Measurements from ENCODE around the gene SIGLEC11. TPM values are rescaled to one million over a fixed set of nuclear protein-coding genes. Genes with fewer than 3 reads are reported as not detected.
A peak's percentile ranks its signal among the peaks of the same experiment; 100 is the strongest.

Gene SIGLEC11
- total RNA-seq, 4 donors from 2014 or later, result 1.2 to 3.2 TPM; not detected in 2

DNA sequence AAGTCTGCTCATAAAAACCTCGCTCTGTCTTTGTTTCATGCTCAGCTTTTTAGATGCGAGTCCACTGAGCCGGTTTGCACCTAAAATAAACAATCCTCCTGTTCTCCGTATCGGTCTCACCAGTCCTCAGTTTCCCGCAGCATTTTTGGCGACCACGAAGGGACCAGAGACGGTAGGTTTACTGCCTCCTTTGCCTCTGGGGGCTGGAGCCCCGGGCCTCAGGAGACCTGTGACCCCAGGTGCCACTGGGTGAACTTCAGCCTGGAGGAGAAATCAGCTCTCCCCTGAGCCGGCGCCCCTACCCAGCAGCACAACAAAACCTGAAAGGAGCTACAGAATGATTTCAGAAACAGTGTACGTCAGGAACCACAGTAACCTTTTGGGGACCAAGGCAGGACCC is 8.1 kb downstream of the SIGLEC11 start:
- H3K9me3 ChIP-seq, result no peaks in the 10 kb centered on the region
- intact Hi-C loops (cut with DNase I; ENCODE audit: low total_unique reads), result no loop called here
- 60 to 62% methylated on average over 1 to 13 of the region's 13 CpGs for WGBS, 2 donors (ENCODE audit: low coverage in 1 of 2)
- no peak overlapping the region for H3K4me3 ChIP-seq
- peaks cover 3 to 64% (median 30%) of the 10 kb centered on the region in 4 donors for H3K4me1 ChIP-seq
- peaks cover 4% of the 10 kb centered on the region for H3K27me3 ChIP-seq
- in situ Hi-C loops (cut with MboI; ENCODE audit: low pct_ligation_motif_present in 1 of 4, low pct_unique_long_range_greater_than_20kb in 1 of 4, low sequenced_read_pairs in 3 of 4), result no loop called here
- peak overlapping the region in 1 of 4 donors; percentile 50 for H3K27ac ChIP-seq
- no peak for DNase-seq
- TF ChIP-seq EP300 (IDR thresholded peaks at IDR 0.05; ENCODE audit: low read depth), result no peak
- no peak for TF ChIP-seq POLR2A (IDR thresholded peaks at IDR 0.05)
- TF ChIP-seq POLR2AphosphoS5 (IDR thresholded peaks at IDR 0.05), result no peak
- no peak for TF ChIP-seq CTCF (IDR thresholded peaks at IDR 0.05)
- no peaks in the 10 kb centered on the region for H3K36me3 ChIP-seq

GRCh38 chr19:49952479-49952836 is 8.5 kb downstream of the SIGLEC11 start:
- no peaks in the 10 kb centered on the region for H3K27me3 ChIP-seq
- H3K4me3 ChIP-seq, result no peak overlapping the region
- no peak overlapping the region for H3K27ac ChIP-seq
- peaks cover 3 to 60% (median 30%) of the 10 kb centered on the region in 4 donors for H3K4me1 ChIP-seq
- H3K36me3 ChIP-seq, result no peaks in the 10 kb centered on the region
- no peak for DNase-seq
- intact Hi-C loops (cut with DNase I; ENCODE audit: low total_unique reads), result no loop called here
- no peaks in the 10 kb centered on the region for H3K9me3 ChIP-seq
- in situ Hi-C loops (cut with MboI; ENCODE audit: low pct_ligation_motif_present in 1 of 4, low pct_unique_long_range_greater_than_20kb in 1 of 4, low sequenced_read_pairs in 3 of 4), result no loop called here
- TF ChIP-seq EP300 (IDR thresholded peaks at IDR 0.05; ENCODE audit: low read depth) (no peak), POLR2A (IDR thresholded peaks at IDR 0.05) (no peak), CTCF (IDR thresholded peaks at IDR 0.05) (no peak), POLR2AphosphoS5 (IDR thresholded peaks at IDR 0.05) (no peak)

- H3K36me3 ChIP-seq, result no peaks in the 10 kb centered on the region
- WGBS, 2 donors (ENCODE audit: low coverage in 1 of 2), result 95 to 100% methylated on average over 1 to 7 of the region's 9 CpGs
- H3K27me3 ChIP-seq, result no peaks in the 10 kb centered on the region
- H3K9me3 ChIP-seq, result no peaks in the 10 kb centered on the region
- TF ChIP-seq CTCF (IDR thresholded peaks at IDR 0.05), result no peak
- TF ChIP-seq POLR2AphosphoS5 (IDR thresholded peaks at IDR 0.05), result no peak
- TF ChIP-seq EP300 (IDR thresholded peaks at IDR 0.05; ENCODE audit: low read depth), result no peak
- TF ChIP-seq POLR2A (IDR thresholded peaks at IDR 0.05), result no peak
- no peak overlapping the region for H3K27ac ChIP-seq
- no peak overlapping the region for H3K4me3 ChIP-seq
- intact Hi-C loops (cut with DNase I; ENCODE audit: low total_unique reads), result no loop called here
- DNase-seq, result no peak
- in situ Hi-C loops (cut with MboI; ENCODE audit: low pct_ligation_motif_present in 1 of 4, low pct_unique_long_range_greater_than_20kb in 1 of 4, low sequenced_read_pairs in 3 of 4), result no loop called here
- H3K4me1 ChIP-seq, result peaks cover 3 to 55% (median 30%) of the 10 kb centered on the region in 4 donors
Measured at GRCh38 chr19:49951806-49952478, 9.0 kb downstream of the SIGLEC11 start.

- in situ Hi-C loops (cut with MboI; ENCODE audit: low pct_ligation_motif_present in 1 of 4, low pct_unique_long_range_greater_than_20kb in 1 of 4, low sequenced_read_pairs in 3 of 4), result no loop called here
- Histone ChIP-seq H3K27ac (no peak overlapping the region), H3K36me3 (no peaks in the 10 kb centered on the region), H3K27me3 (no peaks in the 10 kb centered on the region), H3K9me3 (no peaks in the 10 kb centered on the region), H3K4me3 (no peak overlapping the region), H3K4me1 (peaks cover 3 to 47% (median 30%) of the 10 kb centered on the region in 4 donors)
- TF ChIP-seq EP300 (IDR thresholded peaks at IDR 0.05; ENCODE audit: low read depth), result no peak
- no peak for TF ChIP-seq CTCF (IDR thresholded peaks at IDR 0.05)
- no peak for TF ChIP-seq POLR2AphosphoS5 (IDR thresholded peaks at IDR 0.05)
- no peak for TF ChIP-seq POLR2A (IDR thresholded peaks at IDR 0.05)
- DNase-seq, result no peak
- intact Hi-C loops (cut with DNase I; ENCODE audit: low total_unique reads), result no loop called here
- 70 to 84% methylated on average over 4 to 10 of the region's 13 CpGs for WGBS, 2 donors (ENCODE audit: low coverage in 1 of 2)
Measured at GRCh38 chr19:49950956-49951526, 9.9 kb downstream of the SIGLEC11 start.
